IPS DF 19.7 (cell line): ENCODE results near the gene TAF6.

Source experiments
- DNase-seq: peaks from one replicate; pipeline ENCODE4 v3.0.0-alpha.2; 2013; ENCODE audit warnings: low read depth, low spot score

The TAF6 gene

DNA sequence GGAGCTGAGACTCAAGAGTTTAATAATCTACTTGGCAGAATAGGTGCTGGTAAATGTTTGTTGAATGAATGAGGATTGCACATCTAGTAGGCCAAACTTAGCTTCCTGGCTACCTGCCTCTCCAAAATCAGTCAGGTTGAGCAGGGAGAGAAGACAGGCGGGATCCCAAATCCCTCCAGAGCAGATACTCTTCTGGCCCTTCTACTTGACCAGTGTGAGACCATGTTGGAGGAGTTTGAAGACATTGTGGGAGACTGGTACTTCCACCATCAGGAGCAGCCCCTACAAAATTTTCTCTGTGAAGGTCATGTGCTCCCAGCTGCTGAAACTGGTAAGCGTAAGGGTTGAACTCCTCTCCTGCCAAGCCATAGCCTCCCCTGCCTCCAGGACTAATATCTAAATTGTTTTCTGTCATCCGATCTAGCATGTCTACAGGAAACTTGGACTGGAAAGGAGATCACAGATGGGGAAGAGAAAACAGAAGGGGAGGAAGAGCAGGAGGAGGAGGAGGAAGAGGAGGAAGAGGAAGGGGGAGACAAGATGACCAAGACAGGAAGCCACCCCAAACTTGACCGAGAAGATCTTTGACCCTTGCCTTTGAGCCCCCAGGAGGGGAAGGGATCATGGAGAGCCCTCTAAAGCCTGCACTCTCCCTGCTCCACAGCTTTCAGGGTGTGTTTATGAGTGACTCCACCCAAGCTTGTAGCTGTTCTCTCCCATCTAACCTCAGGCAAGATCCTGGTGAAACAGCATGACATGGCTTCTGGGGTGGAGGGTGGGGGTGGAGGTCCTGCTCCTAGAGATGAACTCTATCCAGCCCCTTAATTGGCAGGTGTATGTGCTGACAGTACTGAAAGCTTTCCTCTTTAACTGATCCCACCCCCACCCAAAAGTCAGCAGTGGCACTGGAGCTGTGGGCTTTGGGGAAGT lies 5.4 kb upstream of the TAF6 start:
- DNase-seq, result no peak

- DNase-seq, result no peak
These were observed 3.4 kb upstream of the TAF6 start for GRCh38 chr7:100122568-100122967.

GRCh38 chr7:100122067-100122466 lies 2.9 kb upstream of the TAF6 start:
- DNase-seq, result no peak

DNA sequence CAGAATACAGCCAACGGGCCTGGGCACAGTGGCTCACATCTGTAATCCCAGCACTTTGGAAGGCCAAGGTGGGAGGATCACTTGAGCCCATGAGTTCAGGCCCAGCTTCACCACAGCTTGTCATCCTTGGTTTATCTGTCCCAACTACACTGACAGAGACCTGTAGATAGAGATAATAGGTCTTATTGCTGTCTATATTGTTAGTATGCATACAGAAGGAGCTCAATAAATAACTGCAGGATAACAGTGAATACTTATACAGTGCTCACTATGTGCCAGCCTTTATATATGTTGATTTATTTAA lies 1.5 kb upstream of the TAF6 start:
- DNase-seq, result no peak

DNA sequence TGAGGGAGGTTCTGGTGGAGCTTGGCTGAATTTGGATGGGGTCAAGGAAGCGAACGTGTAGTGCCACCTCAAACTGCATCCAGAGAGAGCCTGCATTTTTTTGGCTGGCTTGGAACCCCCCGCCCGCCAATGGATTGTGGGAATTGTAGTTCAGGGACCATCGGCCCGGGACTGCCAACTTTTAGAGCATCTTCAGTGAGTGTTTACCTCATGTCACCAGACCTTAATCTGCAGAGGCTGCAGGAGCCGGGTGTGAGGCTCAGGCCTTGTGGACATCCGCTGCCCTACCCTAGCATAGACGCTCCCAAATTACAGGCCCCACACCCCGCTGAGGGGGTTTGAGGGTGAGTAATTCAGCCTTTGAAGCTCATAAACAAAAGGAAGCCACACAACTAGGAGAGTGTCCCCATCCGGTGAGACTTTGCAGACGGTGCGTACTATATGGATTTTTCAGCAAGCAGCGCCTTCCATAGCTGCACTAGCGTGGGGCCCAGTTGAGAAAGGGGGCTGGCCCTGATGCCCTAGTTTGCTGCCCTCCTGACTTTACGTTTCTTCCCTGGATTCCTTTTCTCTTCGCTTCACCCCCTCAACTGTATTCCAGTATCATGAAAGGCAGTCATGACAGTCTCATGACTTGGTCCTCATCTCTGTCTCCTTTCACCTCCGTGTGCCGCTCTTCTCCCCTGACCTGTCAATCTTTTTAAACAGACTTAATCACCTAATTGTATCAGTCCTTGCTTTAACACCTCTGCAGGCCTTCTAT lies 993 bp upstream of the TAF6 start:
- DNase-seq, result no peak

- DNase-seq, result no peak
These were observed 628 bp downstream of the TAF6 start for GRCh38 chr7:100118388-100119071.

DNA sequence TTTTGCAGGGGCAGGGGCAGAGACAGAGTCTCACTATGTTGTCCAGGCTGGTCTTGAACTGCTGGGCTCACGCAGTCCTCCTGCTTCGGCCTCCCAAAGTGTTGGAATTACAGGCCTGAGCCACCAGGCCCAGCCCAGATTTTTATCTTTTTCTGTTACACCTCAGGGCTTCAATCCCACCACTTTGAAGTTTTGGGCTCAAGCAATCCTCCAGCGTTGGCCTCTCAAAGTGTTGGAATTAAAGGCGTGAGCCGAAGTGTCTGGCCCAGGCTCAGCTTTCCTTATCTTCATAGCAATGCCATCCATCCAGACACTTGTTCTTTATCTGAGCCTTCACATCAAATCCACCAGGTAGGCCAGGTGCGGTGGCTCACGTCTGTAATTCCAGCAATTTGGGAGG lies 4.1 kb downstream of the TAF6 start:
- no peak for DNase-seq

- no peak for DNase-seq
These were observed 7.2 kb downstream of the TAF6 start for GRCh38 chr7:100111914-100112313.

GRCh38 chr7:100111156-100111555 lies 8.0 kb downstream of the TAF6 start:
- no peak for DNase-seq

DNA sequence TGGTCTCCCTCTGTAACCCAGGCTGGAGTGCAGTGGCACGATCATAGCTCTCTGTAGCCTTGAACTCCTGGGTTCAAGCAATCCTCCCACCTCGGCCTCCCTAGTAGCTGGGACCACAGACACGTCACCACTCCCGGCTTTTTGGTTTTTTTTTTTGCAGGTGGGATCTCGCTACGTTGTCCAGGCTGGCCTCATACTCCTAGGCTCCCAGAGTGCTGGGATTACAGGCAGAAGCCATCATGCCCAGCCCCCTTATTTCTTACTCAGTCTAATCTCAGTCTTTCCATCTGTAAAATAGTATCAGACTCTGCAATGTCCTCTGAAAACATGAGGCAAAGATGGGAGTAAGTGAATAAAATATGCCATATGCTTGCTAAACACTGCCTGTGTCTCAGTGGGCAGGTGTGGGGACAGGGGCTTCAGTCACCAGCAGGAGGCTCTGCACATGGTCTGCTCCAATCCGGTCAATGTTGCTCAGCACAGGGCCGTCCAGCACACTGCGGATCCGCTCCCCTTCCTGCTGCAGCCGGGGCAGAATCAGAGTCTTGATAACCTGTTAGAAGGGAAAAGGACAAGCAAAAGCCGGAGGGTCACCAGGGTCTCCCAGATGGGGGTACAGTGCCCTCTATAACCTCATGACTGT lies 9.5 kb downstream of the TAF6 start:
- no peak for DNase-seq

GRCh38 chr7:100107890-100108289 lies 11.3 kb downstream of the TAF6 start:
- DNase-seq, result no peak

DNA sequence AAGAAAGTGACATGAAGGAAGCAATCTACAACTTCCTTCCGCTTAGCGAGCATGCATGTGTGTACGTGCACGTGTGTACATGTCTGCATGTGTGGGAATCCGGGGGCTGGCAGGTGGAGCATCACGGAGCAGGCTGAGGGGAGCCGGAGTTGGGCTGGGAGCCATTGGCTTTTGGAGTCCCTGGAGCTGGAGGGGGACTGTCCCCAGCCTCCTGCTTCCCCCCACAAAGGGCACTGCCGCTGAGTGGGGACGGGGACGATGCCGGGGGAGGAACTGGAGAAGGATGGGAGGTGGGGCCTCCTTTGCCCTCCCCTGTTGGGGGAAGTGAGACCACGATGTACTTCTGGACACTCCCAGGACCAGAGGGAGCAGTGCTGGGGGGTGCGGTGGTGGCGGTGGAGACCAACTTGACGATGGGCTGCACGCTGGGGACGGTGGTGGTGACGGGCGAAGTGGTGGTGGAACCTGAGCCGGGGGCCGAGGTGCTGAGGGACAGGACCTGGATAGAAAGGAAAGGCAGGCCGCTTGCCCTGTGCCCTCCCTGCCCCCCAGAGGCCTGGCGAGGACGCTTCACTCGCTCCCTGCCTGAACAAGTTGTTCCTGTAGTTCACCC lies 11.9 kb downstream of the TAF6 start:
- DNase-seq, result no peak

GRCh38 chr7:100106633-100107032 lies 12.5 kb downstream of the TAF6 start:
- no peak for DNase-seq

DNA sequence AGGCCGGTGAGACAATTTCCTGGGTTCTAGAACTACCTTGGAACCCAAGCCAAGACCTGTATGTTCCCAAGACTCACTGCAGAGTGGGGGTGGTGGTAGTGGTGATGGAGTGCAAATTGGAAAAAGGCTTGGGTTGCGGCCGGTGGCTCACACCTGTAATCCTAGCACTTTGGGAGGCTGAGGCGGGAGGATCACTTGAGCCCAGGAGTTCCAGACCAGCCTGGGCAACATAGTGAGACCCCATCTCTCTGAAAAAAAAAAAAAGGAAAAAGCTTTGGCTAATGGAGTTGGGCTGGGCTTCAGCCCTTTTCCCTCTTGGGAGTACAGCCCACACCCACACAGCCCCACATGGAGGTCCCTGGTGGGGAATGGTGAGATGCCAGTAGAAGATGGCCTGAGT lies 13.6 kb downstream of the TAF6 start:
- no peak for DNase-seq

GRCh38 chr7:100102950-100103840 lies 16.0 kb downstream of the TAF6 start:
- no peak for DNase-seq

DNA sequence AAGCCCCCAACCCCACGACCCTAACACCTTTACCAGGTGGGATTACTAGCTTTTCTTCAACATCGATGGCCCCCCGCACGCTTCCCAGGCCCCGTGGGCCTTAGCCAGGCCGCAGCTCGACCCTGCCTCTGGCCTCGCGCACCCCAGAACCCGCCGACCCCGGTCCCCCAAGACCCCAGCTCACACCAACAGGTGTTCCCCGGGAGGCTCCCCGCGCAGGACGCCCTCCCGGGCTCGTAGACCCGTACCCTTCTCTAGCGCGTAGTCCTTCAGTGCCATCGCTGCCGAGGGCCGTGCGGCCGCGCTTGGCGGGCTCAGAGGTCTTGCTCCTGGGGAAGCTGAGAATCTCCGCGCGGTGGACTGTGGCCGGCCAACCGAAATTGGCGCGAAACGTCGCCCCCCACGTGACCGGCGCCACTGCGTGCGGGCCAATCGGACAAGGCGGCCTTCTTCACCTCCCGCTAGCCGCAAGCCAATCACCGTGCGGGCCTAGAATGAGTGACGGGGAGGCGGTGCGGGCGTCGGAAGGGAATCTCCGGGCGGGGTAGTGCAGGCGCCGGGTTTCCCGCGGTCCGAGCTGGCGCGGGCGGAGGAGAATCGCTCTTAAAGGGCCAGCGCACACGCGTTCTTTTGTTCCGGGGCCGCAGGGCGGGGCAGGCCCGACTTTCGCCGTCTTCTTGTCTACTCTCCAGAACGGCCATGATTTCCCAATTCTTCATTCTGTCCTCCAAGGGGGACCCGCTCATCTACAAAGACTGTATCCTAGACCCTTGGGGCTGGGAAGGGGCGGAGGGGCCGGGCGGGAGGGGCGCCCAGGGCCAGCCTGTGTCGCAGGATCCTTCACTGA lies 17.9 kb downstream of the TAF6 start, which contains the start of the genes AP4M1 and MCM7:
AP4M1 (plus strand) TSS at position 628 of the 847 bp plus-strand sequence; CDS start at position 700, 72 bp downstream.
MCM7 (minus strand) TSS at position 382 of the 847 bp plus-strand sequence; CDS start at position 279, 103 bp downstream.
- DNase-seq, result peak; percentile 84

DNA sequence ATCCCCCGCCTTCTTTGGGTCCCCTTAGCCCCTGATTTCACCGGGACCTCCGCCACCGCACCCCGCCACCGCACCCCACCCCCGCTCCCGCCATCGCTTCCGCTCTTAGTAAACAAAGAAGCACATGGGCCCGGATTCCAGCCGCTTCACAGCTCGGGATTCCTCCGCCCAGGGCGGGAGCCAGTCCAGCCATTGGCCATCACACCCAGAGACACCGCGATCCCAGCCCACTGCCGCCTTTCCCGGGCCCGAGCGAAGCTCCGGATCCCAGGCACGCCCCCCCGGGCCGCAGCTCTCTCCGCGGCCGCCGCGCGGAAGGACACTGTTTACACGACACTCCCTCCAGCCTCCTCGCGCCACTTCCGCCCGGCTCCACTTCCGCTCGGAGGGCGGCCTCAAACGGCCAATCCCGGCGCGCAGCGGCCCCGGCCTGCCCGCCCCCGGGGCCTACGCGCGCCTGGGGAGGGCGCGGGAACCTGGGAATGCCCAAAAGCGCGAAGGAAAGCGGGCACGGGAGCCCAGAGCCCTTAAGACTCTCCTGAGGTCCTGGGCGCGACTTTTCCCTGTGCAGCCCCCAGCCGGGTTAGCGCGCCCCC lies 18.6 kb downstream of the TAF6 start:
- DNase-seq, result no peak

- DNase-seq, result no peak
These were observed 19.7 kb downstream of the TAF6 start for GRCh38 chr7:100099452-100099851.

- DNase-seq, result no peak
These were observed 20.2 kb downstream of the TAF6 start for GRCh38 chr7:100098913-100099312.
